Stimulated activated CD4-positive, alpha-beta T cell treated with anti-CD3 and anti-CD28 coated beads, Interleukin-1b, Interleukin-23, amount 100 ng/mL, for 4 hours (primary cell): ENCODE data around the gene SSTR5.
"Not testable (repeated sequence)": the region's sequence is repeated elsewhere in the genome, so short reads cannot be mapped to it uniquely, and the experiment has no call there.

Experiments used
- DNase-seq, 2 donors: peaks; one replicate each; pipeline ENCODE4 v3.0.0-alpha.2; 2020; ENCODE audit warnings: low read depth in 2 of 2

Gene SSTR5

DNA sequence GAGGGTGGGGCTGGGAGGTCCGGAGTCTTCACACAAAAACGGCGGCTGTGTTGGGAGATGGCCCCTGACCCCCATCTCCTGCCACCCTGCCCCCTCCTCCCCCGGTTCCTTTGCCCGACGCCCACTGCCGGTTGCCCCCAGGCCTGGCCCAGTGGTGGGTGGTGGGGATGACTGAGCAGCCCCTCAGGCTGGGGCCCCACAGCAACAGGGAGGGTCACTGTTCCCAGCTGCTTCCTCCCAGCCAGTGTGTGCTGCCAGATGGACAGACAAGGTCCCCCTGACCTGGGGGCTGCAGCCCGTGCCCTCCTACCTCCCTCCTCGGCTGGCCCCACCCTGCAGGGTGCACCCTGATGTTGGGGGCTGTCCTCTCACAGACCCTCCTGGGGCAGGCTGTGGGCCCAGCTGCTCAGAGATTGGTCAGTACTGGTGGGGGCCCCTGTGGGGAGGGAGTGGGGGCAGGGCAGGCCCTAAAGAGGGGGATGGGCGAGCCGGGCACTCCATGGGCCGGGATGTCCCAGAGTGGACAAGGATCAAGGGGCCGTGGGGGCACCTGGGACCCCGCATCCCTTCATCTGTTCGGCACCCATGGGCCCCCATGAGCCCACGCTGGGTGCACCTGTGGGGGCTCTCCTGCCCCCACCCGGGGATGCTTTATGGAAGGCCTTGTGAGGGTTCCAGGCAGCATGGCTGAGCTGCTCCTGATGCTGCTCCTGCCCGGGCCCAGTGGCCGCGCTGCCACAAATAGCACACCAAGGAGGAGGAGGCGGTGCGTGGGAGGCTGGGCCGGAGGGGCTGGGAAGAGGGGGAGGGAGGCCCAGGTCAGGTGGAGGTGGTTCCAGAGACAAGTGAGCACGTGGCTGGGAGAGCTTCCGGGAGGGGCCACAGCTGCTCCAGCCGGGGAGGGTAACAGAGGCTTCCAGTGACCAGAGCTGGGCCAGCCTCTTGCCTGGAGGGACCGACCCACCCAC, 18.4 kb downstream of the SSTR5 start:
- no peak for DNase-seq

- DNase-seq: no peak
These were observed 19.5 kb downstream of the SSTR5 start for GRCh38 chr16:1091992-1092552.

GRCh38 chr16:1092685-1093283, 20.2 kb downstream of the SSTR5 start:
- not testable (repeated sequence) for DNase-seq

DNA sequence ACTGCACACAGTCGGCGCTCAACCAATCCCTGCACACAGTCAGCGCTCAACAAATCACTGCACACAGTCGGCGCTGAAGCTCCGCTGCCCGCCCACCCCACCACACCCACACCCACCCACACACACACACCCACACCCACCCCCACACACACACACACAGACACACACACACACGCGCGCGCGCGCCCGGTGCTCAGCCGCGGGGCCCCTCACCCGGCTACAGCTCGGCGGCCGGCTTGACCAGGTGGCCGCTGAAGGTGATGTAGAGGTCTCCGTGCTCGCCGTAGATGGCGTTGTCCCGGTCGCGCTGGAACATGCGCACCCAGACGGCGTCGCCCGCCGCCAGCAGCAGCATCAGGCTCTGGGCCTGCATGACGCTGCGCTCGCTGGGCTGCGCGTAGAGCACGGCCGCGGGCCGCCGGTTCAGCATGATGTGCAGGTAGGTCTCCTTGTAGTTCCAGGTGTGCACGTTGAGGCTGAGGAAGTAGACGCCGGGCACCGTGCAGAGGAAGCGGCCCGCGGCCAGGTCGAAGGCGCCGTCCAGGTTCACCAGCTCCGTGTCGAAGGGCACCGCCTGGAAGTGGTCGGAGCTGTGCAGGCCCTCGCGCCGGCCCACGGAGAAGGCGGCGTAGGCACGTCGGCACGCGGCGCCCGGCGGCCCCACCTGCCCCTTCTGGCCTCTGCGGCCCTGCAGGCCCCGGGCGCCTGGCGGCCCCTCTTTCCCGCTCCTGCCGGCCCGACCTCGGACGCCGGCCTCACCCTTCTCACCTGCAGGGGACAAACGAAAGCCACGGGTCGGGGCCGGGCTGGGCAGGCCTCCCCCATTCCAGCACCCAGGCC, 21.0 kb downstream of the SSTR5 start:
- DNase-seq: no peak

DNA sequence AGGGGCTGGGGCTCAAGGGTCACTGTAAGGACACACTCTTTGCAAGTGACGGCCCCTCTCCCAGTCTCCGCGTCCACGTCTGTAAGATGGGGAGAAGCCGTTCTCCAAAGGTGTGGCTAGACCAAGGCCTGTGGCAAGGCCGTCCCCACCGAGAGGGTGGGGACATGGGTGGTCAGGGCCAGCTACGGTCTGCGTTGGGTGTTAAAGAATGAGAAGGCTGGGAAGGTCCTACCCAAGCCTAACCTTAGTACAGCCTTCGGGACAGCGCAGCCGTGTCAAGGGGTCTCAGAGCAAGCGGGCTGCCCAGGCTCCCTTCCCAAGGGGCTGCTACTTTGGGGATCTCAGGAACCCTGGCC, 21.6 kb downstream of the SSTR5 start:
- DNase-seq: no peak

DNA sequence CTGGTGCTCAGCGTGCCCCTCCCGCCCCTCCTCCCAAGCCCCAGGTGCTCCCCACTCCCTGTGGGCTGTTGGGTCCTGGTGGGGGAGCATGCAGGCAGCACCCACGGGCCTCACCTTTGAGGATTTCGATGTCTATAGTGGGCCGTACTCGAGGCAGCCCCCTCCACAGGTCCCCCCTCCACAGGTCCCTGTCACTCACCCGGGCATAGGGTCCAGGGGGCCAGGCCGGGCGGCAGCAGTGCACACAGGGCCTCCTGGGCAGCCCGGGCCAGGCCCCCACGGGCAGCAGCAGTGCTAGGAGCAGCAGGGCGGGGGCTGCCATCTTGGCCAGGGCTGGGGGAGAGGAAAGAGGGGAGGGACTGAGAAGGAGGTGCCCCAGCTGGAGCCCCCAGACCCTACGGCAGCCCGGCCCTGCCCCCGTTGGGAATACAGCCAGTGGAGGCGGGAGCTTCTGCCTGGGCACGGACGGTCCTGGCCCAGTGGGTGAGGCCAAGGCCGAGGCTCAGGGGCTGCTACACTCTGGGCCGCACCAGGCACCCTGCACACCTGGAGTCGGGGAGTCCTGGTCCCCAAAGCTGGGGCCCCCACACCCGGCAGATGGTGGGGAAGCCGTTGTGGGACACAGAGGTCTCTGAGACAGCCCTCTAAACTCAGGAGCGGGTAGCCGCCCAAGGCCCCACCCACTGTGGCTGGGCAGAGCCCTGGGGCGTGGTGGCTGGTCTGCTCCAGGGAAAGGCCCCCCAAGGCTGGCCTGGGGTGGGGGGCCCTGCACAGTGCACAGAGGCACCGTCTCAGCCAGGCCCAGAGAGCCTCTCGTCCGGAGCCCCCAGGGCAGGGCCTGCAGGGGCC, 22.3 kb downstream of the SSTR5 start:
- no peak for DNase-seq

DNA sequence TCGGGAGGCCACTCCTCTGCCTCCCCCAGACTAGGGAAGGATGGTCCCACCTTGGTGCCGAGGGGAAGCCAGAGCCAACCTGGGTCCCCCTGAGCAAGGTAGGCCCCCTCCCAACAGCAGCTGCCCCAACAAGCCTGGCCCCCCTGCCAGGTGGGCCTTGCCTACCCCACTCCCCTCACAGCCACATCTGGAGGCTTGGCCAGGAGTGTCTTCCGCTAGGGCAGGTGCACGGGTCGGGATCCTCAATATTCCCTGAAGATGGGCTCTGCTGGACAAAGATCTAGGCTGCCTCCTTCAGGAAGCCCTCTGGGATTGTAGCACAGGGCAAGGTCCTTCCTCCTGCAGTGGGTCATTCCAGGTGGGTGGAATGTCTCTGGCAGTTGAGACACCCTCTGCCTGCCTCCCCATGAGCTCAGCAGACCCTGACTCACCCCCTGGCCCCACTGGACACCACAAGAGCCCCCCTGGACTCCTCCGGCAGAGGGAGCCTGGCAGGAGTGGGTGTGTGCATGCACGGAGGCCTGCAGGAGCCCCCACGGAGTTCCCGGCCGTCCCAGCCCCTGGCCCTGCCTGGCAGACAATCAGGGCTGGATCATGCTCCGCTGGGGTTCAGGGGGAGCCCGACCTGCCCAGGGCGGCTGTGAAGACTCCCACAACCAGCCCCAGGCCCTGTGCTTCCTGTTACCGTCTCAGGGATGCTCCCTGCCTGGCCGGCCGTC, 23.1 kb downstream of the SSTR5 start:
- no peak for DNase-seq

GRCh38 chr16:1096169-1097082, 23.9 kb downstream of the SSTR5 start, which contains the start of gene C1QTNF8:
TSS of gene C1QTNF8 (minus strand) at chr16:1096244. CDS start at chr16:1094922, 1,322 bp downstream.
- DNase-seq: no peak

DNA sequence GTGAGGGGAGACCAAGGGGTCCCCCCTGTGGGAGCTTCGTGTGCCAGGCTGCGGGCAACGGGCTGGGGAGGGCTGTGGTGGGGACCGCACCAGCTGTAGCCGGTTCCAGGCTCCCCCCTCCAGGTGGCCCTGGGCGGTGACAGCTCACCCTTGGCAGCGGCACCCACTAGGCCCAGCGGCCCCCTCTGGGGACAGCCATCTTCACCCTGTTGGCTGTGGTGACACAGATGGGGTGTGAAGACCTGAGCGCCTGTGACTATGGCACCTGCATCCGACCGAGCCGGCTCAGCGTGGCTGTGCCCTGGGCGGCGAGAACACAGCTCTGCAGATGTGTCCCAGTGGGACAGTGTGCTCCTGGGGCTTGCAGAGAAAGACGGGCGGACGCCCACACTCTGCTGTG, 24.6 kb downstream of the SSTR5 start:
- no peak for DNase-seq

DNA sequence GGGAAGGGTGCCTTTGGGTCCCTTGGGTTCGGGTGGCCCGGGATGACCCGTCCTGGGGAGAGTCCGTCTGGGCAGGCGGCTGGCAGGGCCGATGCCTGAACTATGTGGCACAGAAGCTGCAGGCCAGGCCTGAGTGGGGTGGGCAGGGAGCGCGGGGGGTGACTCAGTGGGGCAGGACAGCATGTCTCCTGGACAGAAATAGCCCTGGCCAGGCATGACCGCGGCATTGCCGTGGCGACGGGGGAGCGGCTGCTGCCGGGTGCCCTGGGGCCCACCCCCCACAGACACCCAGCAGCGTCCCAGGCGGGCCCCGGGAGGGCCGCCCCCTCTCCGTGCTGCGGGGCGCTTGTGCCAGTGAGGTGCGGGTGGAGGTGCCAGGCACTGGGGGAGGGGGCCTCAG, 25.3 kb downstream of the SSTR5 start:
- no peak for DNase-seq

GRCh38 chr16:1098266-1098991, 25.9 kb downstream of the SSTR5 start:
- DNase-seq: no peak

DNA sequence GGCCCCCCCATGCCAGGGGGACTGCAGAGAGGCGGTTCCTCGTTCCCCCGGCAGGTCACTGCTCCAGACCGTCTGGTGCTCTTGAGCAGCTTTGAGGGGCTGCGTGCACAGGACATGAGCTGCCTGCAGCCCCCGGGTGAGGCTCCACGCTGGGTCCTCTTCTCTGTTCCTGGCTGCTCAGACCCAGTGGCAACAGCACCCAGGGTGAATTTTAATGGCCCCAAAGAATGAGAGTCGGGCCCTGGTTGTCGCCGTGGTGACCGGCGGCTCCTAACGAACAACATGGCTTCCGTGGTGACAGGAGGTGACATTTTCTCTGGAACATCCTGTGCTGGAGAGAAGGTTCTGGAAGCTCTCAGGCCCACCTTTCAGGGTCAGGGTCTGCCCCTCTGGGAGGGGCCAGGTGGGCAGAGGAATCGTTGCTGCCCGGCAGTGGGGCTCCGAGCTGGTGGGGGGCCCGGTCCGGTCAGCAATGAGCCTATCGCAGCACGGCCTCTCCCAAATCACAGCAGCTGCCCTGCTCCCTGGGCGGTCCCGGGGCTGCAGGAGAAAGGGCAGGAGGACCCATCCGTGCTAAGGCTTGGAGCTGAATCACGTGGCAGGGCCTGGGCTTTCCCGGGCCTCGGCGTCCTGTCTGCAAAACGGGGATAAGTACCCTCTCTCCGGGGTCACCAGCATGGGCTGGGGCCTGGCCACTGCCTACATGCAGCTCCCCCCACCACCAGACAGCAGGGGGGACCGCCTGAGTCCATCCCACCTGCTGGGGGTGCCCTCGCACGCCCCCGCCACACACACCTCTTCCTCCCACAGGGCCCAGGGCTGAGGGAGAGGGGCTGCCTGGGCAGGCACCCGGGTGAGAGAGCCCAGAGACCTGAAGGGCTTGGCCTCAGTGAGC, 26.9 kb downstream of the SSTR5 start:
- no peak for DNase-seq

DNA sequence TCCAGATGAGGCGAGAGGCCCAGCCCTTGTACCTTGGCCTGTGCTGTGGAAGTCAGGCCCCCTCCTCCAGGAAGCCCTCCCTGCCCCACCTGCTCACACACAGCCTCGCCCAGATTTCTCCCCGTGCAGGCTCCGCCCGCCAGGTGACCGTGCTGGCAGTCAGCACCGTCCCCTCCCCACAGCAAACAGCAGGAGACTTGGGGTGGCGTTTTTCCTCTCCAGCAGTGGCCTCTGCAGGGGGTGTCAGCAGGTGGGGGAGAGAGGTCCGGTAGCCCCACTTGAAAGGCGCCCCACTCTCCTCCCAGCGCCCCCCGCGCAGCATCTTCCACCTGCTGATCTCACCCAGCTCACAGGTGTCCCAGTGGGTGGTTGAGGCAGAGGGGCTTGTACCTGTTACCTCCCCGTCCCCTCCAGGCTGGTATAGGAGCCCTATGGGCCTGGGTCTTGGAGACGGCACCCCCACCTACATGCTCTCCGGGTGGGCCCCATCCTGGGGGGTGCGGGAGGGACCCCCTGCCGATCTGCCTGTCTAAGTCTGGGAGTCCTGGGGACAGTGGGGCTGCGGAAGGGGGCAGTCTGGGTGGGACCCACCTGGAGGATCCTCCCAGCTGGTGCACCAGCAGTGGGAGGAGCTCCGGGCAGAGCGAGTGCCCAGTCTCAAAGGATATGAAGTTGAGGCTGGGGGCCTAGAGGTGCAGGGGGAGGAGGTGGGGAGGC, 27.7 kb downstream of the SSTR5 start:
- no peak for DNase-seq

DNA sequence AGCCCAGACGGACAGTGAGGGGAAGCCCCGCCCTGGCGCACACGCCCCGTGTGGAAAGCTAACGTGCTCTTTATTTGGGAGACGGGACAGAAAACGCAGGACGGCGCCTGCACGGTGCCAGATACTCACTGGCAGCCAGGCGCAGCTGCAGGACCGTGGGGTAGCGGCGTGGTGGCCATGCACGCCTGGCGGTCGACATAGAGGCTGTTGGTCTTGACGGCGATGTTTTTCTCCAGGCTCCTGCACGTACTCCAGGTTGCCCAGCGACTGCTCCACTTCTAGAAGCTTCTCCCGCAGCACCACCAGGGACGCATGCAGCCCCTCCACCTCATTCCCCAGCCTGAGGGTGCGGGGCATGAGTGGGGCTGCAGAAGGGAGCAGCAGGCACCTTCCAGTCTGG, 28.6 kb downstream of the SSTR5 start:
- DNase-seq: no peak

DNA sequence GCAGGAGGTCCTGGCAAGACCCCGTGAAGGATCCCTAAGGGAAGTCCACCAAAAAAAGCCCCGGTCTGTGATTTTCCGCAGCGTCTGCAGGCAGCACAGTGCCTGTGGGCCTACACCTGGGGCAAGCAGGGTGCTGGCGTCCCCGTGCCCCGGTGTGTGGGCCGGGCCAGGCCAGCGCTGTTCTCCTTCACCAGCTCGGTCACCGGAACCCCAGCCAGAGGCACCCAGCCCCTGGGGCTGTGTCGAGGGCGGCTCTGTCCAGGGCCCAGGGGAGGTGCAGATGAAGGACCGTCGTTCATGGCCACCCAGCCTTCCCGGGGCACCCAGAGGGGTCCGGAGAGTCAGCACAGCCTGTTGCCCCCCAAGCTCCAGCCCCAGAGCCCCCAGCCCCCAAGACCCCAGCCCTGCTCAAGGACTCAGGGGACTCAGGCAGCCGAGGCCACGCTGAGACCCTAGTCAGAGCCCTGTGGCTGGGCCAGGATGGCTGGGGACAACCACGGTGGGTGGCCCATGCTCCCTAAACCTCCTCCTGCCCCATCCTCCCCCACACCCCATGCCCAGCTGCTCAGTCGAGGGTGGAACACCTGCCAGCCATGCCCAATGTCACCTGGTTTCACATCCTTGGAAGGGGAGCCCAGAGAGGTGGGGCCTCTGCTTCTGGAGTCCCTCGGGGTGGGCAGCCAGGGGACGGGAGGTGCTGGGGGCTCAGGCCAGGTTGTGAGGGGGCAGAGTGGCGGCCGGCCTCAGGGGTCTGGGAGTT, 29.2 kb downstream of the SSTR5 start:
- DNase-seq: no peak

DNA sequence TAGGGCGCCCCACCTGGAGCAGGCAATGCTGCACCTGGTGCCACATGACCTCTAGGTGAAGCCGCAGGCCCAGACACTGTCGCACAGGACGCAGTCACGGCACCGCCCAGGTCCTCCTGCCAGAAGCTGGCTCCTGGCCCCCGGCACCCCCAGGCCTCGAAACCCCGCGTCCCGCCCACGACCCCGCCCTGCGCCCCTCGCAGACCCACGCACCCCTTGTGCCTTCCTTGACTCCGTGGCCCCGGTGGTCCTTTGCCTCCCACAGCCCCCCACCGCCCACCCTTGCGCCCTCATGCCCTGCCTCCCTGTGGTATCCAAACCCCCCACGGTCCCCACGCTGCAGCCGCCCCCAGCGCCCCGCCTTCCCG, 29.8 kb downstream of the SSTR5 start:
- no peak for DNase-seq
